ENCODE data around the gene ASB9. TPM values are rescaled to one million over a fixed set of nuclear protein-coding genes. Genes with fewer than 3 reads are reported as not detected.

Gene ASB9
- total RNA-seq, 2 experiments from 2014 or later, result 0.23 TPM; not detected in 1

DNA sequence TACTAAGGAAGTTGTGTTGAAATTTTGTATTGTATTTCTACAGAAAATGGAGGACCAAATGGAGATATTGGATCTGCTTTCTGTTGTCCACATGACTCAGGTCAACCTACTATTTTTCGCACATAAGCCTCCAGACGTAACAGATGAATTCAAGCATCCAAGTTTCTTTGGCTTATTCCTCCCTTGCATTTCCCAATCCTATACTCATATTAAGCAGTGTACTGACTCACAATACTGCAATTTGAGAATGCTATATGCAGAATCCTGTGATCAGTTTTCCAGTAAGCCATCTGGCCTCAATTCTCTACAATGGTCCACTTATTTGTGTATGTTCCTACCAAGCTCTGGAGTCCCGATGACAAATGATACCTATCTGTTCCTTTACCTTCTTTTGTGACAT lies 75.7 kb downstream of the ASB9 start:
- POLR2A ChIA-PET, result no interaction called here
- CTCF ChIA-PET, result no interaction called here

Other genes with a start within 250 kb of the ASB9 start
- not detected for gene ASB11, start 45.6 kb upstream of the ASB9 start, total RNA-seq
- gene PIGA, start 65.4 kb upstream of the ASB9 start, total RNA-seq, result 10 to 100 TPM; 31.0 to 31.5 TPM
- not detected for gene VEGFD, start 114.3 kb upstream of the ASB9 start, total RNA-seq
- gene PIR, start 223.2 kb upstream of the ASB9 start, total RNA-seq, result 1 to 10 TPM; 1.7 to 2.1 TPM
- gene BMX, start 230.7 kb upstream of the ASB9 start, total RNA-seq, result not detected